ENCODE data around the gene SUGCT. TPM values are rescaled to one million over a fixed set of nuclear protein-coding genes. Genes with fewer than 3 reads are reported as not detected.

Gene SUGCT
- total and polyA plus RNA-seq, 3 experiments from 2014 or later = 1.1 to 1.4 (median 1.3) TPM

- Mint-ChIP-seq H3K4me1 (no peaks in the 10 kb centered on the region), H3K27me3 (no peaks in the 10 kb centered on the region), H3K9me3 (peaks cover 12 to 35% (median 24%) of the 10 kb centered on the region in 5 donors), H3K27ac (no peak overlapping the region), H3K36me3 (peaks cover 0 to 2% (median 0%) of the 10 kb centered on the region in 3 donors), H3K4me3 (no peak overlapping the region)
- no peak overlapping the region for H3K27ac ChIP-seq (ENCODE audit: low read depth, low read length)
- H3K9me3 ChIP-seq (ENCODE audit: low read length) = no peaks in the 10 kb centered on the region
- no peaks in the 10 kb centered on the region for H3K36me3 ChIP-seq (ENCODE audit: insufficient read depth, low read length)
- no peak for DNase-seq
- POLR2A ChIA-PET = no interaction called here
- H3K4me3 ChIP-seq (ENCODE audit: low read length) = no peak overlapping the region
- no peaks in the 10 kb centered on the region for H3K27me3 ChIP-seq (ENCODE audit: insufficient read depth, low read length, poor library complexity, severe bottlenecking)
- no peaks in the 10 kb centered on the region for H3K4me1 ChIP-seq (ENCODE audit: insufficient read depth, low read length)
- CTCF ChIA-PET = no interaction called here
Observed at GRCh38 chr7:40429826-40430225, 295.0 kb downstream of the SUGCT start.

- H3K27ac ChIP-seq (ENCODE audit: low read depth, low read length) = no peak overlapping the region
- no peak for DNase-seq
- Mint-ChIP-seq H3K27me3 (no peaks in the 10 kb centered on the region), H3K36me3 (peaks cover 0 to 2% (median 0%) of the 10 kb centered on the region in 3 donors), H3K4me1 (no peaks in the 10 kb centered on the region), H3K27ac (no peak overlapping the region), H3K9me3 (peaks cover 12 to 42% (median 24%) of the 10 kb centered on the region in 5 donors), H3K4me3 (no peak overlapping the region)
- no peaks in the 10 kb centered on the region for H3K27me3 ChIP-seq (ENCODE audit: insufficient read depth, low read length, poor library complexity, severe bottlenecking)
- no peaks in the 10 kb centered on the region for H3K36me3 ChIP-seq (ENCODE audit: insufficient read depth, low read length)
- H3K9me3 ChIP-seq (ENCODE audit: low read length) = no peaks in the 10 kb centered on the region
- ChIA-PET POLR2A (no interaction called here), CTCF (no interaction called here)
- no peaks in the 10 kb centered on the region for H3K4me1 ChIP-seq (ENCODE audit: insufficient read depth, low read length)
- H3K4me3 ChIP-seq (ENCODE audit: low read length) = no peak overlapping the region
Observed at GRCh38 chr7:40432046-40432445, 297.2 kb downstream of the SUGCT start.

- Mint-ChIP-seq H3K4me1 (no peaks in the 10 kb centered on the region), H3K4me3 (no peak overlapping the region), H3K27me3 (no peaks in the 10 kb centered on the region), H3K9me3 (peaks cover 17 to 34% (median 23%) of the 10 kb centered on the region in 5 donors), H3K27ac (no peak overlapping the region), H3K36me3 (peaks cover 0 to 4% (median 0%) of the 10 kb centered on the region in 3 donors)
- H3K27me3 ChIP-seq (ENCODE audit: insufficient read depth, low read length, poor library complexity, severe bottlenecking) = no peaks in the 10 kb centered on the region
- H3K9me3 ChIP-seq (ENCODE audit: low read length) = no peaks in the 10 kb centered on the region
- H3K27ac ChIP-seq (ENCODE audit: low read depth, low read length) = no peak overlapping the region
- DNase-seq = no peak
- H3K4me1 ChIP-seq (ENCODE audit: insufficient read depth, low read length) = no peaks in the 10 kb centered on the region
- H3K4me3 ChIP-seq (ENCODE audit: low read length) = no peak overlapping the region
- ChIA-PET CTCF (no interaction called here), POLR2A (no interaction called here)
- no peaks in the 10 kb centered on the region for H3K36me3 ChIP-seq (ENCODE audit: insufficient read depth, low read length)
Observed at GRCh38 chr7:40436710-40437109, 301.9 kb downstream of the SUGCT start.

- H3K4me3 ChIP-seq (ENCODE audit: low read length) = no peak overlapping the region
- H3K4me1 Mint-ChIP-seq = no peaks in the 10 kb centered on the region
- H3K4me1 ChIP-seq (ENCODE audit: insufficient read depth, low read length) = no peaks in the 10 kb centered on the region
- H3K36me3 ChIP-seq (ENCODE audit: insufficient read depth, low read length) = no peaks in the 10 kb centered on the region
- H3K9me3 Mint-ChIP-seq = peaks cover 16 to 32% (median 23%) of the 10 kb centered on the region in 5 donors
- no peak overlapping the region for H3K27ac Mint-ChIP-seq
- peaks cover 0 to 4% (median 0%) of the 10 kb centered on the region in 3 donors for H3K36me3 Mint-ChIP-seq
- ChIA-PET POLR2A (no interaction called here), CTCF (no interaction called here)
- no peak overlapping the region for H3K27ac ChIP-seq (ENCODE audit: low read depth, low read length)
- H3K4me3 Mint-ChIP-seq = no peak overlapping the region
- H3K9me3 ChIP-seq (ENCODE audit: low read length) = no peaks in the 10 kb centered on the region
- no peaks in the 10 kb centered on the region for H3K27me3 Mint-ChIP-seq
- H3K27me3 ChIP-seq (ENCODE audit: insufficient read depth, low read length, poor library complexity, severe bottlenecking) = no peaks in the 10 kb centered on the region
- DNase-seq = no peak
Observed at GRCh38 chr7:40437498-40437897, 302.7 kb downstream of the SUGCT start.

GRCh38 chr7:40437936-40438634 is 303.3 kb downstream of the SUGCT start:
- POLR2A ChIA-PET = no interaction called here
- Mint-ChIP-seq H3K27me3 (no peaks in the 10 kb centered on the region), H3K27ac (no peak overlapping the region), H3K9me3 (peaks cover 10 to 27% (median 17%) of the 10 kb centered on the region in 5 donors), H3K4me1 (no peaks in the 10 kb centered on the region), H3K4me3 (no peak overlapping the region), H3K36me3 (peaks cover 0 to 3% (median 0%) of the 10 kb centered on the region in 3 donors)
- DNase-seq = no peak
- CTCF ChIA-PET = no interaction called here
- Histone ChIP-seq H3K27me3 (ENCODE audit: insufficient read depth, low read length, poor library complexity, severe bottlenecking) (no peaks in the 10 kb centered on the region), H3K4me1 (ENCODE audit: insufficient read depth, low read length) (no peaks in the 10 kb centered on the region), H3K9me3 (ENCODE audit: low read length) (no peaks in the 10 kb centered on the region), H3K4me3 (ENCODE audit: low read length) (no peak overlapping the region), H3K36me3 (ENCODE audit: insufficient read depth, low read length) (no peaks in the 10 kb centered on the region), H3K27ac (ENCODE audit: low read depth, low read length) (no peak overlapping the region)

- Histone ChIP-seq H3K27ac (ENCODE audit: low read depth, low read length) (no peak overlapping the region), H3K4me3 (ENCODE audit: low read length) (no peak overlapping the region), H3K4me1 (ENCODE audit: insufficient read depth, low read length) (no peaks in the 10 kb centered on the region), H3K36me3 (ENCODE audit: insufficient read depth, low read length) (no peaks in the 10 kb centered on the region), H3K27me3 (ENCODE audit: insufficient read depth, low read length, poor library complexity, severe bottlenecking) (no peaks in the 10 kb centered on the region), H3K9me3 (ENCODE audit: low read length) (no peaks in the 10 kb centered on the region)
- Mint-ChIP-seq H3K27ac (no peak overlapping the region), H3K27me3 (no peaks in the 10 kb centered on the region), H3K4me3 (no peak overlapping the region), H3K4me1 (no peaks in the 10 kb centered on the region), H3K36me3 (peaks cover 0 to 3% (median 0%) of the 10 kb centered on the region in 3 donors), H3K9me3 (peaks cover 5 to 28% (median 24%) of the 10 kb centered on the region in 5 donors)
- ChIA-PET CTCF (no interaction called here), POLR2A (no interaction called here)
- no peak for DNase-seq
Observed at GRCh38 chr7:40439686-40440085, 304.9 kb downstream of the SUGCT start.

- H3K36me3 ChIP-seq (ENCODE audit: insufficient read depth, low read length) = no peaks in the 10 kb centered on the region
- ChIA-PET POLR2A (no interaction called here), CTCF (no interaction called here)
- Mint-ChIP-seq H3K4me1 (no peaks in the 10 kb centered on the region), H3K27ac (no peak overlapping the region), H3K27me3 (no peaks in the 10 kb centered on the region), H3K9me3 (peaks cover 0 to 28% (median 16%) of the 10 kb centered on the region in 5 donors), H3K4me3 (no peak overlapping the region), H3K36me3 (no peaks in the 10 kb centered on the region)
- H3K27me3 ChIP-seq (ENCODE audit: insufficient read depth, low read length, poor library complexity, severe bottlenecking) = no peaks in the 10 kb centered on the region
- no peaks in the 10 kb centered on the region for H3K4me1 ChIP-seq (ENCODE audit: insufficient read depth, low read length)
- H3K9me3 ChIP-seq (ENCODE audit: low read length) = no peaks in the 10 kb centered on the region
- no peak for DNase-seq
- no peak overlapping the region for H3K4me3 ChIP-seq (ENCODE audit: low read length)
- H3K27ac ChIP-seq (ENCODE audit: low read depth, low read length) = no peak overlapping the region
Observed at GRCh38 chr7:40447345-40447744, 312.5 kb downstream of the SUGCT start.

- Mint-ChIP-seq H3K27ac (no peak overlapping the region), H3K9me3 (peaks cover 6 to 21% (median 10%) of the 10 kb centered on the region in 5 donors), H3K4me3 (no peak overlapping the region), H3K4me1 (no peaks in the 10 kb centered on the region), H3K36me3 (peaks cover 0 to 2% (median 0%) of the 10 kb centered on the region in 3 donors), H3K27me3 (no peaks in the 10 kb centered on the region)
- Histone ChIP-seq H3K36me3 (ENCODE audit: insufficient read depth, low read length) (no peaks in the 10 kb centered on the region), H3K27ac (ENCODE audit: low read depth, low read length) (no peak overlapping the region), H3K27me3 (ENCODE audit: insufficient read depth, low read length, poor library complexity, severe bottlenecking) (no peaks in the 10 kb centered on the region), H3K4me3 (ENCODE audit: low read length) (no peak overlapping the region), H3K4me1 (ENCODE audit: insufficient read depth, low read length) (no peaks in the 10 kb centered on the region), H3K9me3 (ENCODE audit: low read length) (no peaks in the 10 kb centered on the region)
- CTCF ChIA-PET = no interaction called here
- POLR2A ChIA-PET = no interaction called here
- DNase-seq = no peak
Observed at GRCh38 chr7:40455485-40455884, 320.7 kb downstream of the SUGCT start.
